ENCODE results near the gene GYPA. TPM values are rescaled to one million over a fixed set of nuclear protein-coding genes. Genes with fewer than 3 reads are reported as not detected.
"Not testable (repeated sequence)": the region's sequence is repeated elsewhere in the genome, so short reads cannot be mapped to it uniquely, and the experiment has no call there.

GYPA gene
- total RNA-seq, 2 donors from 2014 or later = not detected

- ATAC-seq (replicated peaks) = no peak
- Mint-ChIP-seq H3K27ac (no peak overlapping the region), H3K36me3 (ENCODE audit: low read depth) (no peaks in the 10 kb centered on the region), H3K4me1 (no peaks in the 10 kb centered on the region), H3K9me3 (no peaks in the 10 kb centered on the region), H3K4me3 (no peak overlapping the region), H3K27me3 (peaks cover 26% of the 10 kb centered on the region)
These were observed 35.9 kb downstream of the GYPA start for GRCh38 chr4:144104509-144105130.

- not testable (repeated sequence) for H3K27ac Mint-ChIP-seq; H3K4me1 Mint-ChIP-seq; H3K4me3 Mint-ChIP-seq; H3K36me3 Mint-ChIP-seq (ENCODE audit: low read depth); H3K9me3 Mint-ChIP-seq; ATAC-seq (replicated peaks)
- peaks cover 20% of the 10 kb centered on the region for H3K27me3 Mint-ChIP-seq
These were observed 42.7 kb downstream of the GYPA start for GRCh38 chr4:144097776-144098175.

- not testable (repeated sequence) for H3K36me3 Mint-ChIP-seq (ENCODE audit: low read depth); H3K27ac Mint-ChIP-seq; H3K9me3 Mint-ChIP-seq; H3K27me3 Mint-ChIP-seq; ATAC-seq (replicated peaks); H3K4me1 Mint-ChIP-seq; H3K4me3 Mint-ChIP-seq
These were observed 46.5 kb downstream of the GYPA start for GRCh38 chr4:144093995-144094394.

- H3K9me3 Mint-ChIP-seq; ATAC-seq (replicated peaks); H3K36me3 Mint-ChIP-seq (ENCODE audit: low read depth); H3K27me3 Mint-ChIP-seq; H3K27ac Mint-ChIP-seq; H3K4me1 Mint-ChIP-seq; H3K4me3 Mint-ChIP-seq: not testable (repeated sequence)
These were observed 49.3 kb downstream of the GYPA start for GRCh38 chr4:144091181-144091580.

- no peak overlapping the region for H3K4me3 Mint-ChIP-seq
- no peak for ATAC-seq (replicated peaks)
- H3K4me1 Mint-ChIP-seq = no peaks in the 10 kb centered on the region
- peaks cover 5% of the 10 kb centered on the region for H3K27me3 Mint-ChIP-seq
- H3K36me3 Mint-ChIP-seq (ENCODE audit: low read depth) = no peaks in the 10 kb centered on the region
- H3K9me3 Mint-ChIP-seq = peaks cover 6% of the 10 kb centered on the region
- H3K27ac Mint-ChIP-seq = no peak overlapping the region
These were observed 49.8 kb downstream of the GYPA start for GRCh38 chr4:144090744-144091143.

- H3K36me3 Mint-ChIP-seq (ENCODE audit: low read depth); ATAC-seq (replicated peaks); H3K27me3 Mint-ChIP-seq; H3K4me1 Mint-ChIP-seq; H3K27ac Mint-ChIP-seq; H3K4me3 Mint-ChIP-seq; H3K9me3 Mint-ChIP-seq: not testable (repeated sequence)
These were observed 58.5 kb downstream of the GYPA start for GRCh38 chr4:144082053-144082452.

GRCh38 chr4:144080135-144080534 is 60.4 kb downstream of the GYPA start:
- H3K4me1 Mint-ChIP-seq = not testable (repeated sequence)

GRCh38 chr4:144078746-144079145 is 61.8 kb downstream of the GYPA start:
- ATAC-seq (replicated peaks); H3K27me3 Mint-ChIP-seq; H3K36me3 Mint-ChIP-seq (ENCODE audit: low read depth); H3K4me1 Mint-ChIP-seq; H3K27ac Mint-ChIP-seq; H3K9me3 Mint-ChIP-seq; H3K4me3 Mint-ChIP-seq: not testable (repeated sequence)

More at GRCh38 chr4:144080135-144080534, 60.4 kb downstream of the GYPA start:
- H3K4me3 Mint-ChIP-seq; H3K27me3 Mint-ChIP-seq; H3K9me3 Mint-ChIP-seq; ATAC-seq (replicated peaks); H3K36me3 Mint-ChIP-seq (ENCODE audit: low read depth); H3K27ac Mint-ChIP-seq: not testable (repeated sequence)

- H3K27ac Mint-ChIP-seq; H3K4me1 Mint-ChIP-seq; H3K27me3 Mint-ChIP-seq; ATAC-seq (replicated peaks); H3K36me3 Mint-ChIP-seq (ENCODE audit: low read depth); H3K4me3 Mint-ChIP-seq: not testable (repeated sequence)
- peaks cover 12% of the 10 kb centered on the region for H3K9me3 Mint-ChIP-seq
These were observed 79.0 kb downstream of the GYPA start for GRCh38 chr4:144061556-144061955.

GRCh38 chr4:144060234-144060859 is 80.2 kb downstream of the GYPA start:
- H3K4me1 Mint-ChIP-seq; H3K27me3 Mint-ChIP-seq; H3K27ac Mint-ChIP-seq; ATAC-seq (replicated peaks); H3K4me3 Mint-ChIP-seq; H3K36me3 Mint-ChIP-seq (ENCODE audit: low read depth): not testable (repeated sequence)
- H3K9me3 Mint-ChIP-seq = peaks cover 12% of the 10 kb centered on the region

Other genes starting within 250 kb of the GYPA start
- gene GYPE, start 235.2 kb downstream of the GYPA start, total RNA-seq = not detected
- not detected for gene GYPB, start 121.3 kb downstream of the GYPA start, total RNA-seq